SHP77 treated with DMSO at 0.1 percent for 48 hours (cell line): ENCODE results near the gene RANBP17.
"Not testable (repeated sequence)": the region's sequence is repeated elsewhere in the genome, so short reads cannot be mapped to it uniquely, and the experiment has no call there.

ENCODE experiments used
- DNase-seq: peaks from one replicate; lab custom pipeline; 2025; lab: John Stamatoyannopoulos, UW

Gene RANBP17

GRCh38 chr5:170941788-170942187 is 80.0 kb downstream of the RANBP17 start:
- DNase-seq, result no peak

GRCh38 chr5:170945275-170945674 is 83.5 kb downstream of the RANBP17 start:
- no peak for DNase-seq

GRCh38 chr5:170960567-170960966 is 98.7 kb downstream of the RANBP17 start:
- no peak for DNase-seq

- DNase-seq, result no peak
Observed at GRCh38 chr5:170963521-170963920, 101.7 kb downstream of the RANBP17 start.

GRCh38 chr5:170974461-170974860 is 112.6 kb downstream of the RANBP17 start:
- DNase-seq, result no peak

- DNase-seq, result not testable (repeated sequence)
Observed at GRCh38 chr5:170980261-170980660, 118.4 kb downstream of the RANBP17 start.

GRCh38 chr5:170985486-170985885 is 123.7 kb downstream of the RANBP17 start:
- DNase-seq, result no peak

- no peak for DNase-seq
Observed at GRCh38 chr5:170986598-170986997, 124.8 kb downstream of the RANBP17 start.

- no peak for DNase-seq
Observed at GRCh38 chr5:170993476-170993875, 131.7 kb downstream of the RANBP17 start.

GRCh38 chr5:171010086-171010485 is 148.3 kb downstream of the RANBP17 start:
- no peak for DNase-seq

- DNase-seq, result no peak
Observed at GRCh38 chr5:171010816-171011215, 149.0 kb downstream of the RANBP17 start.

GRCh38 chr5:171023508-171023907 is 161.7 kb downstream of the RANBP17 start:
- no peak for DNase-seq

GRCh38 chr5:171024084-171024483 is 162.3 kb downstream of the RANBP17 start:
- no peak for DNase-seq

GRCh38 chr5:171029401-171029800 is 167.6 kb downstream of the RANBP17 start:
- DNase-seq, result no peak

- DNase-seq, result no peak
Observed at GRCh38 chr5:171031977-171032376, 170.2 kb downstream of the RANBP17 start.

GRCh38 chr5:171032435-171032973 is 170.7 kb downstream of the RANBP17 start:
- no peak for DNase-seq

- DNase-seq, result not testable (repeated sequence)
Observed at GRCh38 chr5:171041893-171042292, 180.1 kb downstream of the RANBP17 start.

- no peak for DNase-seq
Observed at GRCh38 chr5:171050916-171051315, 189.1 kb downstream of the RANBP17 start.

- no peak for DNase-seq
Observed at GRCh38 chr5:171055875-171056454, 194.1 kb downstream of the RANBP17 start.

GRCh38 chr5:171067540-171068130 is 205.8 kb downstream of the RANBP17 start:
- DNase-seq, result no peak

GRCh38 chr5:171074747-171075146 is 212.9 kb downstream of the RANBP17 start:
- DNase-seq, result no peak

GRCh38 chr5:171080186-171080938 is 218.5 kb downstream of the RANBP17 start:
- DNase-seq, result no peak

- no peak for DNase-seq
Observed at GRCh38 chr5:171081319-171081718, 219.5 kb downstream of the RANBP17 start.
